ENCODE measurements around the gene INSYN2B. TPM values are rescaled to one million over a fixed set of nuclear protein-coding genes. Genes with fewer than 3 reads are reported as not detected.

The INSYN2B gene
- polyA plus RNA-seq, 1 donor (not counting 4 experiments of a cell fraction or from before 2014, with no cell fraction given) = 0.16 TPM

GRCh38 chr5:169939731-169940130 is 40.6 kb downstream of the INSYN2B start:
- H4K20me1 ChIP-seq (ENCODE audit: control insufficient read depth, extremely low read depth, insufficient read depth, low read length) = no peaks in the 10 kb centered on the region
- TF ChIP-seq CTCF (optimal IDR thresholded peaks at IDR 0.05 in 1 of 3, IDR thresholded peaks at IDR 0.05 in 1 of 3, conservative IDR thresholded peaks at IDR 0.05 in 1 of 3; ENCODE audit: extremely low read depth in 1 of 3, insufficient read depth in 2 of 3, low read length in 3 of 3) = no peak
- no peak for TF ChIP-seq EZH2 (IDR thresholded peaks at IDR 0.05; ENCODE audit: low read length)
- H3K79me2 ChIP-seq (ENCODE audit: control insufficient read depth, insufficient read depth, low read length) = no peaks in the 10 kb centered on the region
- no peaks in the 10 kb centered on the region for H3K36me3 ChIP-seq (ENCODE audit: control insufficient read depth in 2 of 2, extremely low read depth in 1 of 2, insufficient read depth in 2 of 2, low read length in 2 of 2)
- H3K9me1 ChIP-seq (ENCODE audit: control insufficient read depth, extremely low read depth, insufficient read depth, low read length) = no peaks in the 10 kb centered on the region
- no peak overlapping the region for H3K4me3 ChIP-seq (ENCODE audit: control insufficient read depth in 2 of 3, extremely low read depth in 1 of 3, insufficient read depth in 2 of 3, low read depth in 1 of 3, low read length in 3 of 3)
- FAIRE-seq (no peak), DNase-seq (ENCODE audit: low read depth, low spot score) (no peak)
- dilution Hi-C loops (cut with MboI; ENCODE audit: extremely low pct_ligation_motif_present, low sequenced_read_pairs) = no loop called here
- no peak overlapping the region for H3K9ac ChIP-seq (ENCODE audit: control insufficient read depth, extremely low read depth, insufficient read depth, low read length)
- no peak overlapping the region for H2AFZ ChIP-seq (ENCODE audit: control insufficient read depth, low read length)
- no peaks in the 10 kb centered on the region for H3K27me3 ChIP-seq (ENCODE audit: control insufficient read depth, extremely low read depth, insufficient read depth, low read length)
- no peak overlapping the region for H3K27ac ChIP-seq (ENCODE audit: control insufficient read depth, insufficient read depth, low read length)
- peaks cover 8% of the 10 kb centered on the region for H3K4me1 ChIP-seq (ENCODE audit: control insufficient read depth, extremely low read depth, insufficient read depth, low read length)
- no peak overlapping the region for H3K4me2 ChIP-seq (ENCODE audit: control insufficient read depth, extremely low read depth, insufficient read depth, low read depth, low read length)
- no peaks in the 10 kb centered on the region for H3K9me3 ChIP-seq (ENCODE audit: control insufficient read depth, low read depth, low read length)

GRCh38 chr5:169938439-169938838 is 41.9 kb downstream of the INSYN2B start:
- no peaks in the 10 kb centered on the region for H3K36me3 ChIP-seq (ENCODE audit: control insufficient read depth in 2 of 2, extremely low read depth in 1 of 2, insufficient read depth in 2 of 2, low read length in 2 of 2)
- DNase-seq (ENCODE audit: low read depth, low spot score) (no peak), FAIRE-seq (no peak)
- H3K79me2 ChIP-seq (ENCODE audit: control insufficient read depth, insufficient read depth, low read length) = no peaks in the 10 kb centered on the region
- H3K27me3 ChIP-seq (ENCODE audit: control insufficient read depth, extremely low read depth, insufficient read depth, low read length) = no peaks in the 10 kb centered on the region
- H3K9me1 ChIP-seq (ENCODE audit: control insufficient read depth, extremely low read depth, insufficient read depth, low read length) = no peaks in the 10 kb centered on the region
- no peak for TF ChIP-seq CTCF (optimal IDR thresholded peaks at IDR 0.05 in 1 of 3, IDR thresholded peaks at IDR 0.05 in 1 of 3, conservative IDR thresholded peaks at IDR 0.05 in 1 of 3; ENCODE audit: extremely low read depth in 1 of 3, insufficient read depth in 2 of 3, low read length in 3 of 3)
- no peak for TF ChIP-seq EZH2 (IDR thresholded peaks at IDR 0.05; ENCODE audit: low read length)
- H3K9me3 ChIP-seq (ENCODE audit: control insufficient read depth, low read depth, low read length) = no peaks in the 10 kb centered on the region
- H3K27ac ChIP-seq (ENCODE audit: control insufficient read depth, insufficient read depth, low read length) = no peak overlapping the region
- no peak overlapping the region for H3K4me3 ChIP-seq (ENCODE audit: control insufficient read depth in 2 of 3, extremely low read depth in 1 of 3, insufficient read depth in 2 of 3, low read depth in 1 of 3, low read length in 3 of 3)
- no peak overlapping the region for H2AFZ ChIP-seq (ENCODE audit: control insufficient read depth, low read length)
- no peaks in the 10 kb centered on the region for H3K4me1 ChIP-seq (ENCODE audit: control insufficient read depth, extremely low read depth, insufficient read depth, low read length)
- dilution Hi-C loops (cut with MboI; ENCODE audit: extremely low pct_ligation_motif_present, low sequenced_read_pairs) = no loop called here
- H4K20me1 ChIP-seq (ENCODE audit: control insufficient read depth, extremely low read depth, insufficient read depth, low read length) = no peaks in the 10 kb centered on the region
- no peak overlapping the region for H3K9ac ChIP-seq (ENCODE audit: control insufficient read depth, extremely low read depth, insufficient read depth, low read length)
- no peak overlapping the region for H3K4me2 ChIP-seq (ENCODE audit: control insufficient read depth, extremely low read depth, insufficient read depth, low read depth, low read length)
